ENCODE data around the gene NLRP1. TPM values are rescaled to one million over a fixed set of nuclear protein-coding genes. Genes with fewer than 3 reads are reported as not detected.

The NLRP1 gene
- total RNA-seq, 2 donors from 2014 or later, result 62.7 to 73.2 TPM

DNA sequence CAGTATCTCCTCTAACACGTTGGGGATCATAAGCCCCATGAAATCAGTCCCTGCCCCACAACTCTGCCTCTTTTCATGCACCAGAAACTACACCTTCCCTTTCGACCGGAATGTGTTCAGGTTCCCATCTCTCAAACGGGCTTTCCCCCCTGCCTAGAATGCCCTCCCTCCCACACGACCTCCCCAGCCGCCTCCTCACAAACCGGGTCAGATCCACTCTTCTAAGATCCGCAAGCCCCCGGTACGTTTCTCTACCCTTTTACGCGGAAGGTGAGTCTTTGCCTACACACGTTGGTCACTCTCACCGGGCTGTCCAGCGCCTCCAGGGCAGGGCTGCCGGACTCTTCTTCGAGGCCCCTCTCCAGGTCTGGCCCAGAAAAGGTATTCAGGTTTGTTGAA is 116.2 kb downstream of the NLRP1 start:
- Histone ChIP-seq H3K36me3 (no peaks in the 10 kb centered on the region), H3K4me3 (peak overlapping the region; percentile 91), H3K27me3 (replicated peaks; ENCODE audit: insufficient read depth) (no peaks in the 10 kb centered on the region), H3K9me3 (no peaks in the 10 kb centered on the region), H3K4me1 (ENCODE audit: control insufficient read depth in 1 of 2, low read depth in 2 of 2) (peaks cover 11 to 20% of the 10 kb centered on the region in 2 donors), H3K27ac (peak overlapping the region in 1 of 2 donors; percentile 55)
- no peak for DNase-seq (ENCODE audit: low spot score)
- TF ChIP-seq, protein P1, sequence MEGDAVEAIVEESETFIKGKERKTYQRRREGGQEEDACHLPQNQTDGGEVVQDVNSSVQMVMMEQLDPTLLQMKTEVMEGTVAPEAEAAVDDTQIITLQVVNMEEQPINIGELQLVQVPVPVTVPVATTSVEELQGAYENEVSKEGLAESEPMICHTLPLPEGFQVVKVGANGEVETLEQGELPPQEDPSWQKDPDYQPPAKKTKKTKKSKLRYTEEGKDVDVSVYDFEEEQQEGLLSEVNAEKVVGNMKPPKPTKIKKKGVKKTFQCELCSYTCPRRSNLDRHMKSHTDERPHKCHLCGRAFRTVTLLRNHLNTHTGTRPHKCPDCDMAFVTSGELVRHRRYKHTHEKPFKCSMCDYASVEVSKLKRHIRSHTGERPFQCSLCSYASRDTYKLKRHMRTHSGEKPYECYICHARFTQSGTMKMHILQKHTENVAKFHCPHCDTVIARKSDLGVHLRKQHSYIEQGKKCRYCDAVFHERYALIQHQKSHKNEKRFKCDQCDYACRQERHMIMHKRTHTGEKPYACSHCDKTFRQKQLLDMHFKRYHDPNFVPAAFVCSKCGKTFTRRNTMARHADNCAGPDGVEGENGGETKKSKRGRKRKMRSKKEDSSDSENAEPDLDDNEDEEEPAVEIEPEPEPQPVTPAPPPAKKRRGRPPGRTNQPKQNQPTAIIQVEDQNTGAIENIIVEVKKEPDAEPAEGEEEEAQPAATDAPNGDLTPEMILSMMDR (IDR thresholded peaks at IDR 0.05), result no peak
- no peak for ATAC-seq (ENCODE audit: insufficient number of reproducible peaks, low FRiP score, low read depth)

DNA sequence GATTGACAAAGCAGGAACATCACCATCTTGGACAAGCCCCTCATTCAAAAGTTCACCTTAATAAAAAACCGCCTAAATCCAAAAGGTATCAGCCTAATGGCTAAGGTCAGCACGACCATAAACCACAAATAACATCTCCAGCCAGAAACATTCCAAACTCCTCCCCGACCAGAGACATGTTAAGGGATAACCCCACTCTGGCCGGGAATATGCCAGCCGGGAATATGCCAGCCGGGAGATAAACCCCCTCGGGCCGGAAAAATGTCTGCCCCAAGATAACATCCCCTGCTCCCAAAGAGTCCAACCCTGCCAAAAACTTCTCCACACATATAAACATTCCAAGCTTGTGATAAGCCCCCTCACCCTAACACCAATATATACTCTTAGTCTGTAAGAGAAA is 116.9 kb downstream of the NLRP1 start:
- Histone ChIP-seq H3K4me3 (peak overlapping the region; percentile 91), H3K36me3 (no peaks in the 10 kb centered on the region), H3K4me1 (ENCODE audit: control insufficient read depth in 1 of 2, low read depth in 2 of 2) (peaks cover 11 to 20% of the 10 kb centered on the region in 2 donors), H3K27me3 (replicated peaks; ENCODE audit: insufficient read depth) (no peaks in the 10 kb centered on the region), H3K27ac (no peak overlapping the region), H3K9me3 (no peaks in the 10 kb centered on the region)
- ATAC-seq (ENCODE audit: insufficient number of reproducible peaks, low FRiP score, low read depth) (no peak), DNase-seq (ENCODE audit: low spot score) (no peak)
- TF ChIP-seq, protein P1 (IDR thresholded peaks at IDR 0.05), result no peak

- Histone ChIP-seq H3K9me3 (no peaks in the 10 kb centered on the region), H3K36me3 (no peaks in the 10 kb centered on the region), H3K4me3 (no peak overlapping the region), H3K27me3 (replicated peaks; ENCODE audit: insufficient read depth) (no peaks in the 10 kb centered on the region), H3K4me1 (ENCODE audit: control insufficient read depth in 1 of 2, low read depth in 2 of 2) (peaks cover 11 to 20% of the 10 kb centered on the region in 2 donors), H3K27ac (no peak overlapping the region)
- ATAC-seq (ENCODE audit: insufficient number of reproducible peaks, low FRiP score, low read depth) (no peak), DNase-seq (ENCODE audit: low spot score) (no peak)
- TF ChIP-seq, protein P1 (IDR thresholded peaks at IDR 0.05), result no peak
These were observed 118.0 kb downstream of the NLRP1 start for GRCh38 chr17:5466295-5466694.

DNA sequence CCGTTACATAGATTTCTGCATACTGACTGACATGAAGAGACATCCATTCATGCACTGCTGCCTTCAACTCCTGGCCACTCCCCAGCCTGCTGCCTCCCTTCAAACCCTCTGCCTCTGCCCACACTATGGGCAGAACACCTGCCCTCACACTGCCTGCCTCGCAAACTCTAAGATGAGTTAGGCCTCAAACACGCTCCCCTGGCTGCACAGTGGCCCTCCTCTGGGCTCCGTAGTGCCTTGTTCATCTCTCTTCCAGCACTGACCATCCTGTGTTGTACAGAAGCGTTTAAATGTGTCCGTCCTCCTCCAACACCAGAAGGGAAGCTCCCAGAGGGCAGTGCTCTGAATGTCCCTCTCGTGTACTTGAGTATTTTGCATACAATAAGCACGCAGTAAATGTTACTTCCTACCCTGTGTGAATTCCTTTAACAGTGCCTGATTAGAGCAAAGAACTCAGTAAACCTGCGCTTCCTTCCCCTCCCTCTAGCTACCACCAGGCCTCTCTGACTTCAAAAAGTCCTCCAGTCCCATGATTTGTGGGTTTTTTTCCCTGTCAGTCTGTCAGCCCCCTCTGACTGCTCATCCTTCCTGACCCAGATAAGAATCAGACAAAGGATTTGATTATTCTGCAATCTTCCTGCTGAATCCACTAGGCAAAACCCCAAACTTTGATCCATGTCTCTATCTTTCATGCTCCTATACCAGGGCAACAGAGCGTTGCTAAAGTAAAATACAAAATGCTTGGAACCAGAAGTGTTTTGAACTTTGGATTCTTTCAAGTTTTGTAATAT is 119.4 kb downstream of the NLRP1 start:
- H3K4me1 ChIP-seq (ENCODE audit: control insufficient read depth in 1 of 2, low read depth in 2 of 2), result peaks cover 11 to 20% of the 10 kb centered on the region in 2 donors
- no peak for ATAC-seq (ENCODE audit: insufficient number of reproducible peaks, low FRiP score, low read depth)
- DNase-seq (ENCODE audit: low spot score), result no peak

More for the DNA sequence above, 119.4 kb downstream of the NLRP1 start:
- no peak overlapping the region for H3K4me3 ChIP-seq
- H3K27ac ChIP-seq, result no peak overlapping the region
- TF ChIP-seq, protein P1 (IDR thresholded peaks at IDR 0.05), result no peak
- H3K36me3 ChIP-seq, result peaks cover 5% of the 10 kb centered on the region
- H3K27me3 ChIP-seq (replicated peaks; ENCODE audit: insufficient read depth), result no peaks in the 10 kb centered on the region
- H3K9me3 ChIP-seq, result no peaks in the 10 kb centered on the region

Other genes starting within 250 kb of the NLRP1 start
- 10 to 100 TPM; 74.1 to 95.0 TPM for gene NUP88, start 164.8 kb downstream of the NLRP1 start, total RNA-seq
- gene RPAIN, start 164.3 kb downstream of the NLRP1 start, total RNA-seq, result 10 to 100 TPM; 33.1 to 44.5 TPM
- gene C1QBP, start 145.4 kb downstream of the NLRP1 start, total RNA-seq, result 10 to 100 TPM; 37.0 to 71.7 TPM
- gene DHX33, start 115.5 kb downstream of the NLRP1 start, total RNA-seq, result 10 to 100 TPM; 13.3 to 19.8 TPM
- 10 to 100 TPM; 12.5 to 56.1 TPM for gene DERL2, start 98.3 kb downstream of the NLRP1 start, total RNA-seq
- 10 to 100 TPM; 10.3 to 12.8 TPM for gene MIS12, start 97.9 kb downstream of the NLRP1 start, total RNA-seq

All from thoracic aorta (tissue), 2 donors.